ENCODE data around the gene ANKH.

GRCh38 chr5:14768508-14769365, 102.8 kb downstream of the ANKH start:
- TF ChIP-seq KLF13 (CRISPR knock-in tag; IDR thresholded peaks at IDR 0.05) (no peak), CTCF (CRISPR knock-in tag; IDR thresholded peaks at IDR 0.05) (no peak), ZNF225 (CRISPR knock-in tag; IDR thresholded peaks at IDR 0.05) (no peak)
